Liver (tissue), 9 donors: ENCODE data around the gene PNMA8B. TPM values are rescaled to one million over a fixed set of nuclear protein-coding genes. Genes with fewer than 3 reads are reported as not detected.

Experiments
- DNase-seq: peaks from one replicate; pipeline ENCODE4 v3.0.0-alpha.2; 2017; ENCODE audit warnings: low spot score
- H3K27ac ChIP-seq, 2 donors: one replicate each; pipeline ENCODE4 v1.7.0; 2013; ENCODE audit warnings: inconsistent platforms in 2 of 2, low read length in 2 of 2, control low read depth in 1 of 2, low read depth in 1 of 2, mild to moderate bottlenecking in 1 of 2
- H3K27me3 ChIP-seq, 4 donors: one replicate each; pipeline versions ENCODE4 v1.6.1 to v1.7.0; 2013; ENCODE audit warnings: low read length in 3 of 4, inconsistent platforms in 1 of 4, mild to moderate bottlenecking in 1 of 4, moderate library complexity in 1 of 4; ENCODE audit not compliant: control insufficient read depth in 4 of 4, insufficient read depth in 4 of 4
- H3K36me3 ChIP-seq, 4 donors: one replicate each; pipeline versions ENCODE4 v1.6.1 to v1.7.0; 2013; ENCODE audit warnings: low read length in 3 of 4, mild to moderate bottlenecking in 3 of 4, low read depth in 1 of 4, moderate library complexity in 1 of 4; ENCODE audit not compliant: control insufficient read depth in 4 of 4, insufficient read depth in 3 of 4
- H3K4me1 ChIP-seq, 4 donors: one replicate each; pipeline versions ENCODE4 v1.6.1 to v1.7.0; 2013; ENCODE audit warnings: low read length in 3 of 4, mild to moderate bottlenecking in 3 of 4, moderate library complexity in 1 of 4; ENCODE audit not compliant: control insufficient read depth in 4 of 4, insufficient read depth in 4 of 4
- H3K4me3 ChIP-seq, 3 donors: one replicate each; pipeline versions ENCODE4 v1.6.1 to v1.7.0; 2013; ENCODE audit warnings: low read length in 3 of 3, control low read depth in 1 of 3, low read depth in 1 of 3, mild to moderate bottlenecking in 1 of 3
- H3K9ac ChIP-seq, 2 donors: one replicate each; pipeline ENCODE4 v1.7.0; 2013; ENCODE audit warnings: low read length in 2 of 2, mild to moderate bottlenecking in 2 of 2, moderate library complexity in 2 of 2, control low read depth in 1 of 2, low read depth in 1 of 2
- H3K9me3 ChIP-seq, 4 donors: one replicate each; pipeline versions ENCODE4 v1.6.1 to v1.7.0; 2013; ENCODE audit warnings: low read length in 3 of 4; ENCODE audit not compliant: control insufficient read depth in 4 of 4
- ATF3 ChIP-seq: IDR thresholded peaks from 2 replicates; pipeline ENCODE4 v1.6.1; 2016; ENCODE audit warnings: antibody characterized with exemption
- CTCF ChIP-seq: fragments of 150-350 bp; IDR thresholded peaks from 2 replicates; pipeline ENCODE4 v1.5.1; 2017; ENCODE audit warnings: improper control_type of control experiment, low read depth, low read length; ENCODE audit not compliant: missing input control
- EGR1 ChIP-seq, 2 donors: IDR thresholded peaks; 2 replicates each; pipeline ENCODE4 v1.6.1; 2016 to 2018; ENCODE audit warnings: antibody characterized with exemption in 2 of 2, low read depth in 2 of 2
- FOXA1 ChIP-seq: IDR thresholded peaks from 2 replicates; pipeline ENCODE4 v1.6.1; 2016; ENCODE audit warnings: antibody characterized with exemption
- FOXA2 ChIP-seq: IDR thresholded peaks from 2 replicates; pipeline ENCODE4 v1.6.1; 2016; ENCODE audit warnings: antibody characterized with exemption
- GABPA ChIP-seq, 2 donors: IDR thresholded peaks in 1 of 2; conservative IDR thresholded peaks in 1 of 2; 2 replicates each; pipeline ENCODE4 v1.6.1; 2016; ENCODE audit warnings: antibody characterized with exemption in 2 of 2, mild to moderate bottlenecking in 1 of 2, moderate library complexity in 1 of 2
- HNF4A ChIP-seq, 2 donors: conservative IDR thresholded peaks; 2 replicates each; pipeline ENCODE4 v1.6.1; 2016; ENCODE audit warnings: antibody characterized with exemption in 2 of 2, mild to moderate bottlenecking in 2 of 2
- HNF4G ChIP-seq: IDR thresholded peaks from 2 replicates; pipeline ENCODE4 v1.6.1; 2016; ENCODE audit warnings: antibody characterized with exemption
- JUND ChIP-seq, 2 donors: IDR thresholded peaks; 2 replicates each; pipeline ENCODE4 v1.6.1; 2016; ENCODE audit warnings: antibody characterized with exemption in 2 of 2
- MAX ChIP-seq: IDR thresholded peaks from 2 replicates; pipeline ENCODE4 v1.6.1; 2016; ENCODE audit warnings: antibody characterized with exemption
- NR2F2 ChIP-seq: IDR thresholded peaks from 2 replicates; pipeline ENCODE4 v1.6.1; 2016; ENCODE audit warnings: antibody characterized with exemption
- RAD21 ChIP-seq, 2 donors: IDR thresholded peaks; 2 replicates each; pipeline ENCODE4 v1.6.1; 2016; ENCODE audit warnings: antibody characterized with exemption in 2 of 2, mild to moderate bottlenecking in 2 of 2
- REST ChIP-seq: IDR thresholded peaks from 2 replicates; pipeline ENCODE4 v1.6.1; 2016; ENCODE audit warnings: antibody characterized with exemption, mild to moderate bottlenecking
- RXRA ChIP-seq, 2 donors: IDR thresholded peaks; 2 replicates each; pipeline ENCODE4 v1.6.1; 2017 to 2018; ENCODE audit warnings: antibody characterized with exemption in 2 of 2, mild to moderate bottlenecking in 1 of 2
- SP1 ChIP-seq: IDR thresholded peaks from 2 replicates; pipeline ENCODE4 v1.6.1; 2018; ENCODE audit warnings: antibody characterized with exemption, mild to moderate bottlenecking
- TAF1 ChIP-seq: conservative IDR thresholded peaks from 2 replicates; pipeline ENCODE4 v1.6.1; 2016; ENCODE audit warnings: antibody characterized with exemption, mild to moderate bottlenecking
- YY1 ChIP-seq: IDR thresholded peaks from 2 replicates; pipeline ENCODE4 v1.6.1; 2016; ENCODE audit warnings: antibody characterized with exemption, mild to moderate bottlenecking
- ZBTB33 ChIP-seq: IDR thresholded peaks from 2 replicates; pipeline ENCODE4 v1.6.1; 2016; ENCODE audit warnings: antibody characterized with exemption
- WGBS: extraction: QIAGEN DNeasy Blood & Tissue Kit; methylation state at CpG from one replicate; pipeline ENCODE4 v1.1.7; 2013; 5-methylcytosine and 5-hydroxymethylcytosine counted together
- polyA plus RNA-seq, 2 donors: library from polyadenylated mRNA; stranded (reverse) in 1 of 2; unstranded in 1 of 2; fragments of 200-250 nt in 1 of 2; fragments of >200 nt in 1 of 2; fragmentation: Nextera tagmentation in 1 of 2; extraction: Ambion mirVana in 1 of 2; gene quantifications; one replicate each; pipeline versions ENCODE4 v1.2.1 to v1.2.3, GENCODE V29; 2013 to 2015
- total RNA-seq, 2 donors: library from RNA; depleted of rRNA; stranded (reverse); fragments of >200 nt; gene quantifications; one replicate each; pipeline ENCODE4 v1.2.3, GENCODE V29; 2014
- donor health status: healthy.
- donor health status: healthy.
- donor health status: healthy.
- donor health status: healthy.
- donor health status: healthy.

Gene PNMA8B
- total and polyA plus RNA-seq, 4 donors: 0.15 to 0.59 (median 0.39) TPM

- TF ChIP-seq FOXA2: no peak
- no peak for TF ChIP-seq RXRA (IDR thresholded peaks at IDR 0.05)
- no peak for TF ChIP-seq HNF4A (conservative IDR thresholded peaks at IDR 0.05)
- no peak for TF ChIP-seq HNF4G
- TF ChIP-seq CTCF: no peak
- TF ChIP-seq MAX: no peak
- TF ChIP-seq JUND (IDR thresholded peaks at IDR 0.05): no peak
- TF ChIP-seq FOXA1: no peak
- no peak for TF ChIP-seq YY1
- TF ChIP-seq RAD21 (IDR thresholded peaks at IDR 0.05): no peak
- TF ChIP-seq SP1: no peak
- TF ChIP-seq ZBTB33: no peak
- no peak for TF ChIP-seq EGR1 (IDR thresholded peaks at IDR 0.05; ENCODE audit: low read depth in 2 of 2)
- no peak for TF ChIP-seq NR2F2
- TF ChIP-seq TAF1: no peak
- no peak for TF ChIP-seq ATF3
- DNase-seq: no peak
- peaks cover 0 to 3% (median 0%) of the 10 kb centered on the region in 4 donors for H3K27me3 ChIP-seq
- no peaks in the 10 kb centered on the region for H3K4me1 ChIP-seq
- H3K36me3 ChIP-seq: no peaks in the 10 kb centered on the region
- H3K27ac ChIP-seq: no peak overlapping the region
- H3K9me3 ChIP-seq: no peaks in the 10 kb centered on the region
- no peak overlapping the region for H3K4me3 ChIP-seq
- no peak overlapping the region for H3K9ac ChIP-seq
- 85% methylated on average over 1 of the region's 1 CpG for WGBS
These were observed 34.7 kb downstream of the PNMA8B start for GRCh38 chr19:46460981-46461380.

GRCh38 chr19:46460055-46460454 is 35.6 kb downstream of the PNMA8B start:
- no peak overlapping the region for H3K4me3 ChIP-seq
- no peak overlapping the region for H3K27ac ChIP-seq
- no peaks in the 10 kb centered on the region for H3K4me1 ChIP-seq
- no peaks in the 10 kb centered on the region for H3K36me3 ChIP-seq
- TF ChIP-seq RAD21 (IDR thresholded peaks at IDR 0.05) (no peak), MAX (no peak), GABPA (IDR thresholded peaks at IDR 0.05 in 1 of 2, conservative IDR thresholded peaks at IDR 0.05 in 1 of 2) (no peak), CTCF (no peak), ZBTB33 (no peak), FOXA2 (no peak), JUND (IDR thresholded peaks at IDR 0.05) (no peak), RXRA (IDR thresholded peaks at IDR 0.05) (no peak), FOXA1 (no peak), YY1 (no peak), REST (no peak), TAF1 (no peak), HNF4G (no peak)
- 71% methylated on average over 2 of the region's 2 CpGs for WGBS
- DNase-seq: no peak
- no peak overlapping the region for H3K9ac ChIP-seq
- H3K9me3 ChIP-seq: no peaks in the 10 kb centered on the region
- H3K27me3 ChIP-seq: peaks cover 0 to 3% (median 0%) of the 10 kb centered on the region in 4 donors
